Adrenal gland (tissue), 5 donors: ENCODE results near the gene PKNOX2.

Experiments used
- CTCF ChIP-seq, 6 experiments: fragments of 450-650 bp in 4 of 6; fragments of 200-600 bp in 2 of 6; sonication (generic) in 1 of 6; IDR thresholded peaks; 1 replicate in 5 of 6; 2 replicates in 1 of 6; pipeline versions ENCODE4 v1.5.1 to v1.8.0; 2016 to 2021; ENCODE audit warnings: antibody characterized with exemption in 6 of 6, mild to moderate bottlenecking in 2 of 6, moderate library complexity in 1 of 6
- POLR2A ChIP-seq, 2 donors: fragments of 450-650 bp; IDR thresholded peaks; one replicate each; pipeline ENCODE4 v1.6.1; 2017; ENCODE audit warnings: antibody characterized with exemption in 2 of 2, mild to moderate bottlenecking in 2 of 2, moderate library complexity in 1 of 2
- donor health status: DM: no; HTN: no; CAD: no.

GRCh38 chr11:125388611-125389010 lies 224.1 kb downstream of the PKNOX2 start:
- TF ChIP-seq POLR2A (IDR thresholded peaks at IDR 0.05) (no peak), CTCF (IDR thresholded peaks at IDR 0.05) (no peak)
